HL-60 (cell line): ENCODE results near the gene ATP1A4.

ENCODE experiments used
- GABPA ChIP-seq: IDR thresholded peaks from 2 replicates; pipeline ENCODE4 v1.6.1; 2012; ENCODE audit warnings: low read depth
- TF ChIP-seq, protein P1 (sequence below): IDR thresholded peaks from one replicate; pipeline ENCODE4 v1.5.1; 2011; ENCODE audit warnings: low read length, control low read depth, inconsistent platforms; ENCODE audit not compliant: insufficient read depth

DNA sequence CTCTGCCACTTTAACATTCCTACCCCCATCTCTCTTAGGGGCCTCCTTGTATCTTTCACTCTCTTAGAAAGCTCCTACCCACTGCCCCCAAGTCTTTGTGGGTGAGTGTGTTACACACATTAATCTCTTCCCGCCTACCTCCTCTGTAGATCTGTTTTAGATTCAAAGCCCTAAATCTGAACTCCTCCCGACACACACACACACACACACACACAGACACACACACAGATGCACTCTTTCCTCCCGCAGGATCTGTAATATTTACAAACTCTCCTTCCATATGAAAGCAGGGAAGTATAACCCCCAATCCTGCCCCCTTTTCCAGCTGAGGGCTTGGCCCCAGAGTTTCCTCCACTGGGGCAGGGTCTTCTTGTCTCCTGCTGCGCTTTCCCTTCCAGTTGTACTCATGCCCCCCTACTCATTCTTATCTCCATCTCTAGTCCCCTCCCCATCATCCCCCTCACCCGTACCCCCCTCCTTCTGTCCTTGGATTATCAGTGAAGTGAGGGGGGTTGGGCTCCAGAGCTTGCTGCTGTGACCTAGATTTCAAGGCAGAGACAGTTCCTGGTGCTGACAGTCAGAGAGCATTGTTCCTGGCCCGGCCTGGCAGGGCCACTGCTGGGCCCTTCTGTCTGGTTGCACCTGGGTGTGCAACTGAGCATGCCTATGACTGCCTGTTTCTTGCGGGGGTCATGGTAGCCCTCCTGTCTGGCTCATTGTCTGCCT, 58.1 kb downstream of the ATP1A4 start:
- TF ChIP-seq, protein P1, sequence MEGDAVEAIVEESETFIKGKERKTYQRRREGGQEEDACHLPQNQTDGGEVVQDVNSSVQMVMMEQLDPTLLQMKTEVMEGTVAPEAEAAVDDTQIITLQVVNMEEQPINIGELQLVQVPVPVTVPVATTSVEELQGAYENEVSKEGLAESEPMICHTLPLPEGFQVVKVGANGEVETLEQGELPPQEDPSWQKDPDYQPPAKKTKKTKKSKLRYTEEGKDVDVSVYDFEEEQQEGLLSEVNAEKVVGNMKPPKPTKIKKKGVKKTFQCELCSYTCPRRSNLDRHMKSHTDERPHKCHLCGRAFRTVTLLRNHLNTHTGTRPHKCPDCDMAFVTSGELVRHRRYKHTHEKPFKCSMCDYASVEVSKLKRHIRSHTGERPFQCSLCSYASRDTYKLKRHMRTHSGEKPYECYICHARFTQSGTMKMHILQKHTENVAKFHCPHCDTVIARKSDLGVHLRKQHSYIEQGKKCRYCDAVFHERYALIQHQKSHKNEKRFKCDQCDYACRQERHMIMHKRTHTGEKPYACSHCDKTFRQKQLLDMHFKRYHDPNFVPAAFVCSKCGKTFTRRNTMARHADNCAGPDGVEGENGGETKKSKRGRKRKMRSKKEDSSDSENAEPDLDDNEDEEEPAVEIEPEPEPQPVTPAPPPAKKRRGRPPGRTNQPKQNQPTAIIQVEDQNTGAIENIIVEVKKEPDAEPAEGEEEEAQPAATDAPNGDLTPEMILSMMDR: no peak
- no peak for TF ChIP-seq GABPA
